H1 (cell line): ENCODE results near the gene SBF2. TPM values are rescaled to one million over a fixed set of nuclear protein-coding genes. Genes with fewer than 3 reads are reported as not detected.

Experiments used
- CTCF ChIA-PET: fragments of 300-600 bp; sonication (Branson Sonifier 250); formaldehyde crosslinking; loops from one replicate; lab custom pipeline; 2021; ENCODE audit not compliant: partially characterized antibody; lab: Charles Lee
- POLR2A ChIA-PET: fragments of 300-600 bp; sonication (Branson Sonifier 250); formaldehyde crosslinking; loops from one replicate; lab custom pipeline; 2021; ENCODE audit warnings: inconsistent platforms; ENCODE audit not compliant: partially characterized antibody; lab: Charles Lee
- DNase-seq, 2 experiments: peaks; one replicate each; pipeline versions ENCODE4 v3.0.0 to v3.0.0-alpha.2; 2010 to 2022; ENCODE audit warnings: low spot score in 2 of 2, low read depth in 1 of 2, mixed read lengths in 1 of 2
- FAIRE-seq: peaks from 2 replicates; lab custom pipeline; 2011; peaks lifted over from hg19 to GRCh38; lab: Jason Lieb, UNC
- H2AFZ ChIP-seq: 2 replicates; pipeline ENCODE4 v1.8.1; 2012; ENCODE audit warnings: low read length, inconsistent platforms
- H2AK5ac ChIP-seq: 2 replicates; pipeline ENCODE4 v1.6.1; 2013; ENCODE audit warnings: low read depth, low read length
- H2BK120ac ChIP-seq: replicated peaks from 2 replicates; pipeline ENCODE3; 2013; ENCODE audit warnings: low read depth, low read length, inconsistent platforms
- H2BK12ac ChIP-seq: 2 replicates; pipeline ENCODE4 v1.6.1; 2013; ENCODE audit warnings: low read depth, low read length
- H2BK15ac ChIP-seq: 2 replicates; pipeline ENCODE4 v1.6.1; 2013; ENCODE audit warnings: low read length
- H2BK20ac ChIP-seq: 2 replicates; pipeline ENCODE4 v1.6.1; 2013; ENCODE audit warnings: low read length
- H2BK5ac ChIP-seq: 2 replicates; pipeline ENCODE4 v1.6.1; 2013; ENCODE audit warnings: low read depth, low read length
- H3K14ac ChIP-seq: 2 replicates; pipeline ENCODE4 v1.6.1; 2013; ENCODE audit warnings: inconsistent platforms; ENCODE audit not compliant: insufficient read length
- H3K18ac ChIP-seq: 2 replicates; pipeline ENCODE4 v1.6.1; 2013; ENCODE audit warnings: low read length; ENCODE audit errors: extremely low read depth
- H3K23ac ChIP-seq: 2 replicates; pipeline ENCODE4 v1.6.1; 2013; ENCODE audit warnings: inconsistent platforms; ENCODE audit not compliant: insufficient read length
- H3K23me2 ChIP-seq: 2 replicates; pipeline ENCODE4 v1.6.1; 2013; ENCODE audit warnings: low read depth, low read length
- H3K27ac ChIP-seq: 2 replicates; pipeline ENCODE4 v1.6.1; 2011; ENCODE audit warnings: low read depth, low read length, inconsistent platforms
- H3K27me3 ChIP-seq, 4 experiments: replicated peaks in 1 of 4; 1 replicate in 1 of 4; 2 replicates in 3 of 4; pipeline versions ENCODE4 v1.6.1 to v1.8.1; 2011 to 2013; ENCODE audit warnings: low read length in 3 of 4, mild to moderate bottlenecking in 3 of 4, inconsistent platforms in 2 of 4, mixed read lengths in 2 of 4, moderate library complexity in 1 of 4; ENCODE audit not compliant: control insufficient read depth in 3 of 4, insufficient read depth in 3 of 4; ENCODE audit errors: extremely low read depth in 1 of 4
- H3K36me3 ChIP-seq, 4 experiments: 2 replicates each; pipeline versions ENCODE4 v1.6.1 to v1.8.1; 2011 to 2013; ENCODE audit warnings: mild to moderate bottlenecking in 4 of 4, low read length in 3 of 4, moderate library complexity in 2 of 4, control low read depth in 1 of 4, inconsistent platforms in 1 of 4; ENCODE audit not compliant: insufficient read depth in 4 of 4, control insufficient read depth in 2 of 4
- H3K4ac ChIP-seq: replicated peaks from 2 replicates; pipeline ENCODE3; 2013; ENCODE audit warnings: low read length, low read depth, mixed read lengths, inconsistent platforms; ENCODE audit not compliant: insufficient read length
- H3K4me1 ChIP-seq, 4 experiments: replicated peaks in 1 of 4; 1 replicate in 1 of 4; 2 replicates in 3 of 4; pipeline versions ENCODE4 v1.6.1 to v1.8.1; 2011 to 2013; ENCODE audit warnings: low read length in 3 of 4, inconsistent platforms in 2 of 4, mixed read lengths in 1 of 4; ENCODE audit not compliant: insufficient read depth in 4 of 4, control insufficient read depth in 3 of 4
- H3K4me2 ChIP-seq, 2 experiments: 2 replicates each; pipeline versions ENCODE4 v1.6.1 to v1.8.1; 2011 to 2013; ENCODE audit warnings: low read depth in 2 of 2, low read length in 2 of 2, control low read depth in 1 of 2, inconsistent platforms in 1 of 2, mild to moderate bottlenecking in 1 of 2; ENCODE audit not compliant: insufficient read depth in 1 of 2
- H3K4me3 ChIP-seq, 4 experiments: fragments of 200-600, 300-600 bp in 1 of 4; sonication (generic), shearing (Covaris generic), sonication (Bioruptor Twin) in 1 of 4; 2 replicates each; pipeline versions ENCODE4 v1.5.1 to v1.8.1; 2011 to 2016; ENCODE audit warnings: low read length in 4 of 4, low read depth in 3 of 4, control low read depth in 2 of 4, inconsistent platforms in 2 of 4, mild to moderate bottlenecking in 2 of 4, mixed read lengths in 1 of 4, moderate library complexity in 1 of 4; ENCODE audit not compliant: insufficient read depth in 2 of 4; ENCODE audit errors: extremely low read depth in 1 of 4
- H3K56ac ChIP-seq: replicated peaks from 2 replicates; pipeline ENCODE3; 2013; ENCODE audit warnings: low read depth, mild to moderate bottlenecking, mixed read lengths, low read length, inconsistent platforms; ENCODE audit not compliant: insufficient read length
- H3K79me1 ChIP-seq: 2 replicates; pipeline ENCODE4 v1.6.1; 2013; ENCODE audit warnings: low read depth, low read length, control low read depth
- H3K79me2 ChIP-seq, 2 experiments: 2 replicates each; pipeline versions ENCODE4 v1.6.1 to v1.8.1; 2012 to 2013; ENCODE audit warnings: low read length in 2 of 2, mild to moderate bottlenecking in 2 of 2, inconsistent platforms in 1 of 2; ENCODE audit not compliant: insufficient read depth in 2 of 2, control insufficient read depth in 1 of 2
- H3K9ac ChIP-seq, 4 experiments: replicated peaks in 1 of 4; 1 replicate in 1 of 4; 2 replicates in 3 of 4; pipeline versions ENCODE4 v1.6.1 to v1.8.1; 2011 to 2013; ENCODE audit warnings: low read depth in 3 of 4, low read length in 3 of 4, control low read depth in 2 of 4, mild to moderate bottlenecking in 2 of 4, moderate library complexity in 2 of 4, inconsistent platforms in 1 of 4; ENCODE audit errors: extremely low read depth in 1 of 4
- H3K9me3 ChIP-seq, 2 experiments: 2 replicates each; pipeline versions ENCODE4 v1.6.1 to v1.8.1; 2012 to 2013; ENCODE audit warnings: mild to moderate bottlenecking in 2 of 2, moderate library complexity in 2 of 2, control low read depth in 1 of 2, inconsistent platforms in 1 of 2, low read depth in 1 of 2, low read length in 1 of 2, mixed read lengths in 1 of 2; ENCODE audit not compliant: insufficient read depth in 2 of 2
- H4K20me1 ChIP-seq, 2 experiments: replicated peaks in 1 of 2; 2 replicates each; pipeline versions ENCODE3 to v1.8.1; 2011 to 2013; ENCODE audit warnings: inconsistent platforms in 2 of 2, low read length in 2 of 2, mild to moderate bottlenecking in 1 of 2; ENCODE audit not compliant: insufficient read depth in 2 of 2, control insufficient read depth in 1 of 2
- H4K5ac ChIP-seq: 2 replicates; pipeline ENCODE4 v1.6.1; 2013; ENCODE audit warnings: low read length, low read depth, mixed read lengths, inconsistent platforms; ENCODE audit not compliant: insufficient read length
- H4K8ac ChIP-seq: 2 replicates; pipeline ENCODE4 v1.8.0; 2013; ENCODE audit warnings: mild to moderate bottlenecking, moderate library complexity, low read length, inconsistent platforms; ENCODE audit not compliant: insufficient read depth; ENCODE audit errors: extremely low read depth
- H4K91ac ChIP-seq: replicated peaks from 2 replicates; pipeline ENCODE3; 2013; ENCODE audit warnings: low read length, mixed read lengths, inconsistent platforms; ENCODE audit not compliant: insufficient read length
- CREB1 ChIP-seq: IDR thresholded peaks from 2 replicates; pipeline ENCODE4 v1.6.1; 2012; ENCODE audit warnings: inconsistent platforms
- EGR1 ChIP-seq: IDR thresholded peaks from 2 replicates; pipeline ENCODE4 v1.6.1; 2011; ENCODE audit warnings: low read depth, low read length, borderline replicate concordance
- KDM1A ChIP-seq: fragments of 200-600, 300-600 bp; sonication (generic); IDR thresholded peaks from 2 replicates; pipeline ENCODE4 v1.7.1; 2016; ENCODE audit warnings: mild to moderate bottlenecking, low read length, borderline replicate concordance
- KDM5A ChIP-seq: fragments of 200-600 bp; IDR thresholded peaks from 2 replicates; pipeline ENCODE4 v1.7.1; 2012; ENCODE audit warnings: mild to moderate bottlenecking, low read length, inconsistent platforms, mixed read lengths
- MAFK ChIP-seq: IDR thresholded peaks from 2 replicates; pipeline ENCODE4 v1.6.1; 2012; ENCODE audit warnings: low read depth, mild to moderate bottlenecking, improper control_type of control experiment, low read length
- RAD21 ChIP-seq, 2 experiments: IDR thresholded peaks in 1 of 2; conservative IDR thresholded peaks in 1 of 2; 2 replicates each; pipeline ENCODE4 v1.6.1; 2011; ENCODE audit warnings: low read depth in 2 of 2, low read length in 2 of 2, improper control_type of control experiment in 1 of 2, inconsistent platforms in 1 of 2, mild to moderate bottlenecking in 1 of 2, moderate library complexity in 1 of 2
- RXRA ChIP-seq: IDR thresholded peaks from 2 replicates; pipeline ENCODE4 v1.6.1; 2011; ENCODE audit warnings: low read depth, mild to moderate bottlenecking, low read length, moderate library complexity; ENCODE audit not compliant: insufficient read depth
- SIN3A ChIP-seq, 2 experiments: IDR thresholded peaks in 1 of 2; conservative IDR thresholded peaks in 1 of 2; 2 replicates each; pipeline ENCODE4 v1.6.1; 2011 to 2012; ENCODE audit warnings: low read length in 2 of 2, improper control_type of control experiment in 1 of 2, low read depth in 1 of 2, mild to moderate bottlenecking in 1 of 2
- SRF ChIP-seq: IDR thresholded peaks from 2 replicates; pipeline ENCODE4 v1.6.1; 2011; ENCODE audit warnings: mild to moderate bottlenecking, low read depth, low read length, moderate library complexity
- TCF12 ChIP-seq: IDR thresholded peaks from 2 replicates; pipeline ENCODE4 v1.6.1; 2011; ENCODE audit warnings: low read depth, mild to moderate bottlenecking, low read length
- WGBS, 2 experiments: shearing (Covaris generic) in 1 of 2; methylation state at CpG; one replicate each; pipeline versions ENCODE4 v1.1.6 to v1.1.7; 2013 to 2015; ENCODE audit warnings: low lambda C conversion rate in 2 of 2, mixed read lengths in 2 of 2, inconsistent platforms in 1 of 2, low coverage in 1 of 2, missing lambda C conversion rate in 1 of 2; ENCODE audit not compliant: insufficient replicate concordance in 2 of 2, insufficient coverage in 1 of 2, insufficient read length in 1 of 2; ENCODE audit errors: extremely low coverage in 1 of 2, missing lambda C conversion rate in 1 of 2; 5-methylcytosine and 5-hydroxymethylcytosine counted together
- polyA plus RNA-seq, 7 experiments: library from polyadenylated mRNA; depleted of rRNA in 3 of 7; stranded (reverse) in 5 of 7; unstranded in 2 of 7; fragments of >200 nt in 5 of 7; fragments of 200-250 nt in 2 of 7; gene quantifications; 1 replicate in 5 of 7; 2 replicates in 1 of 7; 4 replicates in 1 of 7; pipeline versions ENCODE4 v1.2.1 to v1.2.3, GENCODE V29; 2011 to 2013; ENCODE audit warnings: missing spikeins in 2 of 7, mixed read lengths in 2 of 7
- total RNA-seq: library from RNA; stranded (reverse); fragmentation: NEBNext Ultra II Directional; extraction: Animal tissue kit (Norgen Biotek cat#: 25700); gene quantifications from 2 replicates; pipeline ENCODE4 v1.2.1, GENCODE V29; 2021
- TF ChIP-seq, protein P1 (sequence below), 3 experiments: IDR thresholded peaks; 1 replicate in 2 of 3; 2 replicates in 1 of 3; pipeline versions ENCODE4 v1.5.1 to v1.6.1; 2011; ENCODE audit warnings: low read length in 3 of 3, mild to moderate bottlenecking in 3 of 3, inconsistent platforms in 2 of 3, low read depth in 1 of 3, moderate library complexity in 1 of 3; ENCODE audit not compliant: insufficient read depth in 1 of 3; ENCODE audit errors: control extremely low read depth in 1 of 3

The SBF2 gene
- total and polyA plus RNA-seq, 2 of the 8 experiments (the other 6 are each of a cell fraction or from before 2014, with no cell fraction given), result 36.7 to 50.5 TPM

DNA sequence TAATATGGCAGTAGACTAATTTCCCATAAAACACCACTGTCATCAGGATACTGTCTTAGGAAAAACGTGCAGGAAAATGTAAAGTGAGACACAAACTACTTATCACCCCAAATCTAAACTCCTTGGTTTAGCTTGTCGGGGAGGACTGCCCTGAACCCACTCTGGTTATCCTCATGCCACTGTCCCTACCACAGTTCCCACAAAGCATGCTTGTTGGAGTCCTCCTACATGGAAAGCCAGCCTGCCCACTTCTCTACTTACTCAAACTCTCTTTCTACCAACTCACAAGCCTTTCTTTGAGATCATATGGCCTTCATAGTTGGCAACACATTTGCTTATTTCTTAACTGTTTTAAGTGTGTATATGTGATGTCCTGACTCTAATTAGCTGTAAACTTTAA, 451.1 kb downstream of the SBF2 start:
- Histone ChIP-seq H3K4me3 (no peak overlapping the region), H4K91ac (no peak overlapping the region), H3K4me2 (no peak overlapping the region), H3K9me3 (no peaks in the 10 kb centered on the region), H2BK20ac (no peak overlapping the region), H3K4me1 (peaks cover 0 to 8% (median 5%) of the 10 kb centered on the region in 4 experiments; a peak in 3 of 7 replicates), H2BK15ac (no peak overlapping the region), H3K36me3 (peaks cover 0 to 6% (median 1%) of the 10 kb centered on the region in 4 experiments; a peak in 4 of 8 replicates), H2AK5ac (no peak overlapping the region), H4K20me1 (no peaks in the 10 kb centered on the region), H3K27me3 (no peaks in the 10 kb centered on the region), H2AFZ (no peak overlapping the region), H3K23ac (no peak overlapping the region), H2BK12ac (no peak overlapping the region), H4K8ac (no peak overlapping the region), H3K9ac (no peak overlapping the region), H4K5ac (no peak overlapping the region), H3K79me2 (no peaks in the 10 kb centered on the region), H3K79me1 (no peaks in the 10 kb centered on the region), H2BK120ac (no peak overlapping the region), H2BK5ac (no peak overlapping the region), H3K4ac (no peak overlapping the region), H3K56ac (no peak overlapping the region), H3K23me2 (no peaks in the 10 kb centered on the region), H3K27ac (no peak overlapping the region), H3K18ac (no peak overlapping the region), H3K14ac (no peak overlapping the region)
- no peak for DNase-seq
- no peak for FAIRE-seq
- CTCF ChIA-PET, result interaction anchor here (1.4 kb wide), 1 partner anchor 130 kb away, joined by 4 read pairs; no protein-coding TSS in a partner anchor
- POLR2A ChIA-PET, result no interaction called here
- 87% methylated on average over 2 of the region's 2 CpGs; no CpG with 5 or more reads in 1 of the 2 experiments for WGBS, 2 experiments
- TF ChIP-seq MAFK, result no peak
- TF ChIP-seq RAD21 (IDR thresholded peaks at IDR 0.05 in 1 of 2, conservative IDR thresholded peaks at IDR 0.05 in 1 of 2; ENCODE audit: low read depth in 2 of 2, low read length in 2 of 2), result no peak
- TF ChIP-seq KDM1A, result no peak
- TF ChIP-seq KDM5A, result no peak
- TF ChIP-seq SIN3A (conservative IDR thresholded peaks at IDR 0.05 in 1 of 2, IDR thresholded peaks at IDR 0.05 in 1 of 2; ENCODE audit: low read depth in 1 of 2, low read length in 2 of 2), result no peak
- no peak for TF ChIP-seq CREB1
- no peak for TF ChIP-seq SRF
- TF ChIP-seq, protein P1, sequence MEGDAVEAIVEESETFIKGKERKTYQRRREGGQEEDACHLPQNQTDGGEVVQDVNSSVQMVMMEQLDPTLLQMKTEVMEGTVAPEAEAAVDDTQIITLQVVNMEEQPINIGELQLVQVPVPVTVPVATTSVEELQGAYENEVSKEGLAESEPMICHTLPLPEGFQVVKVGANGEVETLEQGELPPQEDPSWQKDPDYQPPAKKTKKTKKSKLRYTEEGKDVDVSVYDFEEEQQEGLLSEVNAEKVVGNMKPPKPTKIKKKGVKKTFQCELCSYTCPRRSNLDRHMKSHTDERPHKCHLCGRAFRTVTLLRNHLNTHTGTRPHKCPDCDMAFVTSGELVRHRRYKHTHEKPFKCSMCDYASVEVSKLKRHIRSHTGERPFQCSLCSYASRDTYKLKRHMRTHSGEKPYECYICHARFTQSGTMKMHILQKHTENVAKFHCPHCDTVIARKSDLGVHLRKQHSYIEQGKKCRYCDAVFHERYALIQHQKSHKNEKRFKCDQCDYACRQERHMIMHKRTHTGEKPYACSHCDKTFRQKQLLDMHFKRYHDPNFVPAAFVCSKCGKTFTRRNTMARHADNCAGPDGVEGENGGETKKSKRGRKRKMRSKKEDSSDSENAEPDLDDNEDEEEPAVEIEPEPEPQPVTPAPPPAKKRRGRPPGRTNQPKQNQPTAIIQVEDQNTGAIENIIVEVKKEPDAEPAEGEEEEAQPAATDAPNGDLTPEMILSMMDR (IDR thresholded peaks at IDR 0.05; ENCODE audit: control extremely low read depth in 1 of 3, insufficient read depth in 1 of 3, low read depth in 1 of 3, low read length in 3 of 3), result no peak
- no peak for TF ChIP-seq TCF12
- TF ChIP-seq EGR1, result no peak
- TF ChIP-seq RXRA, result no peak
